H9 (cell line): Measurements from ENCODE around the gene MTOR. TPM values are rescaled to one million over a fixed set of nuclear protein-coding genes. Genes with fewer than 3 reads are reported as not detected.

Experiments used
- DNase-seq: peaks from one replicate; pipeline ENCODE4 v3.0.0-alpha.2; 2017
- H2AFZ ChIP-seq: one replicate; pipeline ENCODE4 v1.6.1; 2013; ENCODE audit warnings: mild to moderate bottlenecking, low read length, control low read depth, moderate library complexity
- H2AK5ac ChIP-seq: 2 replicates; pipeline ENCODE4 v1.6.1; 2013; ENCODE audit warnings: low read length, control low read depth, mixed read lengths; ENCODE audit not compliant: insufficient read length
- H2BK120ac ChIP-seq: one replicate; pipeline ENCODE4 v1.6.1; 2013; ENCODE audit warnings: low read depth, mild to moderate bottlenecking, low read length, control low read depth, inconsistent platforms; ENCODE audit not compliant: poor library complexity, severe bottlenecking
- H2BK12ac ChIP-seq: 2 replicates; pipeline ENCODE4 v1.6.1; 2013; ENCODE audit warnings: low read length, control low read depth, mixed read lengths, low read depth; ENCODE audit not compliant: insufficient read length
- H2BK15ac ChIP-seq: 2 replicates; pipeline ENCODE4 v1.6.1; 2013; ENCODE audit warnings: low read depth, low read length, control low read depth
- H2BK20ac ChIP-seq: one replicate; pipeline ENCODE4 v1.6.1; 2013; ENCODE audit warnings: low read depth, mild to moderate bottlenecking, low read length, control low read depth, inconsistent platforms; ENCODE audit not compliant: poor library complexity, severe bottlenecking
- H2BK5ac ChIP-seq: 2 replicates; pipeline ENCODE4 v1.6.1; 2013; ENCODE audit warnings: low read length, control low read depth, mixed read lengths; ENCODE audit not compliant: insufficient read length
- H3K14ac ChIP-seq: 2 replicates; pipeline ENCODE4 v1.6.1; 2013; ENCODE audit warnings: low read length, control low read depth; ENCODE audit not compliant: insufficient read depth
- H3K18ac ChIP-seq: 2 replicates; pipeline ENCODE4 v1.6.1; 2013; ENCODE audit warnings: low read depth, mild to moderate bottlenecking, mixed read lengths, low read length, control low read depth; ENCODE audit not compliant: insufficient read length
- H3K23ac ChIP-seq: 2 replicates; pipeline ENCODE4 v1.6.1; 2013; ENCODE audit warnings: low read length, control low read depth, mixed read lengths, low read depth; ENCODE audit not compliant: insufficient read length
- H3K23me2 ChIP-seq: 2 replicates; pipeline ENCODE4 v1.6.1; 2013; ENCODE audit warnings: low read depth, mild to moderate bottlenecking, mixed read lengths, low read length, control low read depth; ENCODE audit not compliant: insufficient read length, poor library complexity, severe bottlenecking
- H3K27ac ChIP-seq: 2 replicates; pipeline ENCODE4 v1.5.1; 2013; ENCODE audit warnings: low read length, control low read depth, mixed read lengths, low read depth; ENCODE audit not compliant: insufficient read length
- H3K27me3 ChIP-seq: 2 replicates; pipeline ENCODE4 v1.6.1; 2013; ENCODE audit warnings: low read length, control low read depth, inconsistent platforms; ENCODE audit not compliant: insufficient read depth
- H3K4ac ChIP-seq: 2 replicates; pipeline ENCODE4 v1.6.1; 2013; ENCODE audit warnings: low read depth, mild to moderate bottlenecking, control low read depth, inconsistent platforms, low read length, moderate library complexity
- H3K4me1 ChIP-seq: 2 replicates; pipeline ENCODE4 v1.6.1; 2013; ENCODE audit warnings: low read length, control low read depth, inconsistent platforms; ENCODE audit not compliant: insufficient read depth
- H3K4me2 ChIP-seq: 2 replicates; pipeline ENCODE4 v1.6.1; 2013; ENCODE audit warnings: low read length, control low read depth, mixed read lengths; ENCODE audit not compliant: insufficient read length, insufficient read depth
- H3K56ac ChIP-seq: 2 replicates; pipeline ENCODE4 v1.6.1; 2013; ENCODE audit warnings: low read depth, mild to moderate bottlenecking, mixed read lengths, low read length, control low read depth; ENCODE audit not compliant: insufficient read length
- H3K79me1 ChIP-seq: 2 replicates; pipeline ENCODE4 v1.6.1; 2013; ENCODE audit warnings: low read depth, mild to moderate bottlenecking, moderate library complexity, low read length, control low read depth, inconsistent platforms; ENCODE audit not compliant: insufficient read depth, poor library complexity, severe bottlenecking
- H3K79me2 ChIP-seq: 2 replicates; pipeline ENCODE4 v1.6.1; 2013; ENCODE audit warnings: low read length, control low read depth, inconsistent platforms; ENCODE audit not compliant: insufficient read depth
- H3K9ac ChIP-seq: 2 replicates; pipeline ENCODE4 v1.6.1; 2013; ENCODE audit warnings: low read length, control low read depth, mixed read lengths; ENCODE audit not compliant: insufficient read length; ENCODE audit errors: extremely low read depth
- H3K9me3 ChIP-seq: one replicate; pipeline ENCODE4 v1.6.1; 2013; ENCODE audit warnings: low read depth, low read length, inconsistent platforms; ENCODE audit not compliant: control insufficient read depth
- H3T11ph ChIP-seq: one replicate; pipeline ENCODE4 v1.6.1; 2013; ENCODE audit warnings: mild to moderate bottlenecking, low read length, control low read depth, inconsistent platforms
- H4K20me1 ChIP-seq: one replicate; pipeline ENCODE4 v1.6.1; 2013; ENCODE audit not compliant: control insufficient read depth, insufficient read length, insufficient read depth
- H4K5ac ChIP-seq: 2 replicates; pipeline ENCODE4 v1.6.1; 2013; ENCODE audit warnings: low read depth, mild to moderate bottlenecking, mixed read lengths, low read length, control low read depth; ENCODE audit not compliant: insufficient read length
- H4K8ac ChIP-seq: replicated peaks from 2 replicates; pipeline ENCODE4 v1.6.1; 2013; ENCODE audit warnings: low read length, control low read depth, mixed read lengths, low read depth; ENCODE audit not compliant: insufficient read length
- H4K91ac ChIP-seq: 2 replicates; pipeline ENCODE4 v1.6.1; 2013; ENCODE audit warnings: low read depth, mild to moderate bottlenecking, moderate library complexity, mixed read lengths, low read length, control low read depth; ENCODE audit not compliant: insufficient read length
- H3K27ac Mint-ChIP-seq, 3 experiments: 2 replicates in 2 of 3; 3 replicates in 1 of 3; pipeline ENCODE4 v1.8.0; 2020 to 2021; ENCODE audit warnings: mixed read lengths in 3 of 3, mild to moderate bottlenecking in 1 of 3, moderate library complexity in 1 of 3
- H3K27me3 Mint-ChIP-seq: 2 replicates; pipeline ENCODE4 v1.8.0; 2021; ENCODE audit warnings: low read depth, mild to moderate bottlenecking, moderate library complexity, mixed read lengths
- H3K36me3 Mint-ChIP-seq, 3 experiments: 2 replicates in 2 of 3; 3 replicates in 1 of 3; pipeline ENCODE4 v1.8.0; 2020 to 2021; ENCODE audit warnings: low read depth in 3 of 3, mixed read lengths in 3 of 3; ENCODE audit not compliant: insufficient read depth in 1 of 3
- H3K4me1 Mint-ChIP-seq, 2 experiments: 2 replicates each; pipeline ENCODE4 v1.8.0; 2020; ENCODE audit warnings: mixed read lengths in 2 of 2
- H3K4me3 Mint-ChIP-seq, 2 experiments: 2 replicates in 1 of 2; 3 replicates in 1 of 2; pipeline ENCODE4 v1.8.0; 2020 to 2021; ENCODE audit warnings: mild to moderate bottlenecking in 2 of 2, mixed read lengths in 2 of 2, moderate library complexity in 1 of 2
- H3K9me3 Mint-ChIP-seq, 2 experiments: 2 replicates in 1 of 2; 3 replicates in 1 of 2; pipeline ENCODE4 v1.8.0; 2020; ENCODE audit warnings: mild to moderate bottlenecking in 2 of 2, mixed read lengths in 2 of 2, moderate library complexity in 1 of 2
- WGBS: extraction: QIAGEN DNeasy Blood & Tissue Kit; methylation state at CpG from one replicate; pipeline ENCODE4 v1.1.7; 2013; ENCODE audit warnings: missing lambda C conversion rate, low lambda C conversion rate, mixed read lengths; ENCODE audit not compliant: insufficient read length; ENCODE audit errors: extremely low coverage; 5-methylcytosine and 5-hydroxymethylcytosine counted together
- total RNA-seq: library from RNA; stranded (reverse); gene quantifications from 2 replicates; pipeline ENCODE4 v1.2.1, GENCODE V29; 2021
- TF ChIP-seq, protein P1 (sequence below): fragments of 200-600 bp; sonication (generic); conservative IDR thresholded peaks from 3 replicates; pipeline ENCODE4 v1.8.0; 2021; ENCODE audit warnings: antibody characterized with exemption, mild to moderate bottlenecking

Gene MTOR
- total RNA-seq, 1 experiment from 2014 or later: 67.5 TPM

DNA sequence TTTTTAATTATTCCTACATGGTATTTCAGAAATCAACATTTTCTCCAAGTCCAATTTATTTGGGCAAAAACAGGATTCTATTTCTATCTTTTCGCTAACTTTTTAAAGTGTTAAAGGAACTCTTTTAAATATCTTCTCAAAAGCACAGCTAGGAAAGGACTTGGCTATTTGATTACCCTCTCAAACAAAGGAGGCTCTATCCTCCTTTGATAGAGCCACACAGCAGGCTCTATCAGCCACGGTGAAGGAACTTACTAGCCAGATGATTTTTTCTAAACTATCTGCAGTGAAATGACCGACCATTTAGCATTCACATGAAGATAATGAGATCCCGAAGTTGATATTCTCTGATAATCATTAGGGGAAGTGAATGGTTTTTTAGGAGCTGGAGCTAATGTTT lies 64.1 kb downstream of the MTOR start:
- no peaks in the 10 kb centered on the region for H3K9me3 ChIP-seq
- Mint-ChIP-seq H3K36me3 (peaks cover 8 to 77% (median 58%) of the 10 kb centered on the region in 3 experiments; a peak in 6 of 7 replicates), H3K27ac (no peak overlapping the region; a peak in 1 of 7 replicates), H3K9me3 (no peaks in the 10 kb centered on the region; a peak in 1 of 5 replicates), H3K4me1 (no peaks in the 10 kb centered on the region), H3K4me3 (no peak overlapping the region), H3K27me3 (no peaks in the 10 kb centered on the region)
- no peak overlapping the region for H2BK12ac ChIP-seq
- no peak for DNase-seq
- H4K5ac ChIP-seq: no peak overlapping the region
- H2BK120ac ChIP-seq: no peak overlapping the region
- H3K27me3 ChIP-seq: no peaks in the 10 kb centered on the region
- TF ChIP-seq, protein P1, sequence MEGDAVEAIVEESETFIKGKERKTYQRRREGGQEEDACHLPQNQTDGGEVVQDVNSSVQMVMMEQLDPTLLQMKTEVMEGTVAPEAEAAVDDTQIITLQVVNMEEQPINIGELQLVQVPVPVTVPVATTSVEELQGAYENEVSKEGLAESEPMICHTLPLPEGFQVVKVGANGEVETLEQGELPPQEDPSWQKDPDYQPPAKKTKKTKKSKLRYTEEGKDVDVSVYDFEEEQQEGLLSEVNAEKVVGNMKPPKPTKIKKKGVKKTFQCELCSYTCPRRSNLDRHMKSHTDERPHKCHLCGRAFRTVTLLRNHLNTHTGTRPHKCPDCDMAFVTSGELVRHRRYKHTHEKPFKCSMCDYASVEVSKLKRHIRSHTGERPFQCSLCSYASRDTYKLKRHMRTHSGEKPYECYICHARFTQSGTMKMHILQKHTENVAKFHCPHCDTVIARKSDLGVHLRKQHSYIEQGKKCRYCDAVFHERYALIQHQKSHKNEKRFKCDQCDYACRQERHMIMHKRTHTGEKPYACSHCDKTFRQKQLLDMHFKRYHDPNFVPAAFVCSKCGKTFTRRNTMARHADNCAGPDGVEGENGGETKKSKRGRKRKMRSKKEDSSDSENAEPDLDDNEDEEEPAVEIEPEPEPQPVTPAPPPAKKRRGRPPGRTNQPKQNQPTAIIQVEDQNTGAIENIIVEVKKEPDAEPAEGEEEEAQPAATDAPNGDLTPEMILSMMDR: no peak
- no peak overlapping the region for H3K14ac ChIP-seq
- H3K56ac ChIP-seq: no peak overlapping the region
- no peak overlapping the region for H3K9ac ChIP-seq
- no peak overlapping the region for H2BK15ac ChIP-seq
- no peak overlapping the region for H2BK20ac ChIP-seq
- no peak overlapping the region for H2AFZ ChIP-seq
- no peaks in the 10 kb centered on the region for H3K23me2 ChIP-seq
- H4K8ac ChIP-seq: no peak overlapping the region
- no CpG with 5 or more reads among the region's 4 CpGs for WGBS
- H2AK5ac ChIP-seq: no peak overlapping the region
- H4K20me1 ChIP-seq: no peaks in the 10 kb centered on the region
- no peaks in the 10 kb centered on the region for H3K4me1 ChIP-seq
- no peaks in the 10 kb centered on the region for H3K79me1 ChIP-seq
- H3K23ac ChIP-seq: no peak overlapping the region
- H3K79me2 ChIP-seq: no peaks in the 10 kb centered on the region
- no peak overlapping the region for H3T11ph ChIP-seq
- no peak overlapping the region for H2BK5ac ChIP-seq
- no peak overlapping the region for H4K91ac ChIP-seq
- no peak overlapping the region for H3K18ac ChIP-seq
- no peak overlapping the region for H3K27ac ChIP-seq
- H3K4ac ChIP-seq: no peak overlapping the region
- no peak overlapping the region for H3K4me2 ChIP-seq
